ENCODE data around the gene CEP97. TPM values are rescaled to one million over a fixed set of nuclear protein-coding genes. Genes with fewer than 3 reads are reported as not detected.
"Not testable (repeated sequence)": the region's sequence is repeated elsewhere in the genome, so short reads cannot be mapped to it uniquely, and the experiment has no call there.

Gene CEP97
- total RNA-seq: 1 to 10 TPM; 8.5 to 9.2 (median 8.9) TPM

GRCh38 chr3:101724329-101725193 is at the start of gene CEP97:
CEP97 (plus strand) TSS chr3:101724614; CDS start chr3:101724677, 63 bp downstream.
- no peaks in the 10 kb centered on the region for H3K9me3 ChIP-seq
- 0% methylated on average over 23 of the region's 49 CpGs for WGBS
- TF ChIP-seq POLR2AphosphoS5 (IDR thresholded peaks at IDR 0.05) (peak in 2 of 3 donors; percentile 4 to 27), EP300 (IDR thresholded peaks at IDR 0.05) (no peak)
- peaks cover 11% of the 10 kb centered on the region for H3K36me3 ChIP-seq
- peaks cover 20% of the 10 kb centered on the region for H3K4me1 ChIP-seq
- H3K4me3 ChIP-seq: peak within 1 kb of the TSS; percentile 84
- H3K27me3 ChIP-seq: no peaks in the 10 kb centered on the region
- H3K27ac ChIP-seq: peak within 1 kb of the TSS; percentile 68
- peak; percentile 93 to 94 for DNase-seq (ENCODE audit: low spot score in 2 of 2)

GRCh38 chr3:101675709-101676215 is 48.7 kb upstream of the CEP97 start:
- WGBS: 6% methylated on average over 26 of the region's 27 CpGs
- TF ChIP-seq POLR2A (IDR thresholded peaks at IDR 0.05): peak in 1 of 2 donors; percentile 39
- no peak for TF ChIP-seq POLR2AphosphoS5 (IDR thresholded peaks at IDR 0.05)
- TF ChIP-seq CTCF (IDR thresholded peaks at IDR 0.05): no peak
- H3K36me3 ChIP-seq: peaks cover 15% of the 10 kb centered on the region
- no peaks in the 10 kb centered on the region for H3K9me3 ChIP-seq
- no peaks in the 10 kb centered on the region for H3K27me3 ChIP-seq
- peaks cover 36% of the 10 kb centered on the region for H3K4me1 ChIP-seq
- peak overlapping the region; percentile 100 for H3K4me3 ChIP-seq
- H3K27ac ChIP-seq: peak overlapping the region; percentile 99
- DNase-seq (ENCODE audit: low spot score in 2 of 2): peak in 1 of 2 donors; percentile 80

- Histone ChIP-seq H3K27me3 (no peaks in the 10 kb centered on the region), H3K9me3 (no peaks in the 10 kb centered on the region), H3K4me3 (peak overlapping the region; percentile 100), H3K4me1 (peaks cover 36% of the 10 kb centered on the region), H3K27ac (peak overlapping the region; percentile 99), H3K36me3 (peaks cover 19% of the 10 kb centered on the region)
- WGBS: 0% methylated on average over 8 of the region's 57 CpGs
- TF ChIP-seq POLR2A (IDR thresholded peaks at IDR 0.05) (peak in 1 of 2 donors; percentile 20), CTCF (IDR thresholded peaks at IDR 0.05) (peak in 1 of 2 donors; percentile 7), EP300 (IDR thresholded peaks at IDR 0.05) (no peak), POLR2AphosphoS5 (IDR thresholded peaks at IDR 0.05) (peak in 1 of 3 donors; percentile 63)
- DNase-seq (ENCODE audit: low spot score in 2 of 2): peak; percentile 96
Observed at GRCh38 chr3:101676216-101676764, 48.1 kb upstream of the CEP97 start.

GRCh38 chr3:101676765-101677435 is 47.5 kb upstream of the CEP97 start, which contains the start of gene ZBTB11:
ZBTB11 (minus strand) TSS chr3:101677132; CDS start chr3:101676914, 218 bp downstream.
- TF ChIP-seq CTCF (IDR thresholded peaks at IDR 0.05): peak; percentile 33 to 48
- peak in 1 of 2 donors; percentile 67 for TF ChIP-seq POLR2A (IDR thresholded peaks at IDR 0.05)
- peak; percentile 68 to 95 (median 92) for TF ChIP-seq POLR2AphosphoS5 (IDR thresholded peaks at IDR 0.05)
- TF ChIP-seq EP300 (IDR thresholded peaks at IDR 0.05): no peak
- Histone ChIP-seq H3K4me1 (peaks cover 36% of the 10 kb centered on the region), H3K27ac (peak within 1 kb of the TSS; percentile 99), H3K27me3 (no peaks in the 10 kb centered on the region), H3K4me3 (peak within 1 kb of the TSS; percentile 100), H3K36me3 (peaks cover 26% of the 10 kb centered on the region), H3K9me3 (no peaks in the 10 kb centered on the region)
- 0% methylated on average over 32 of the region's 57 CpGs for WGBS
- peak; percentile 100 for DNase-seq (ENCODE audit: low spot score in 2 of 2)

- Histone ChIP-seq H3K4me1 (peaks cover 32% of the 10 kb centered on the region), H3K4me3 (peak overlapping the region; percentile 100), H3K27ac (peak overlapping the region; percentile 99), H3K36me3 (peaks cover 33% of the 10 kb centered on the region), H3K9me3 (no peaks in the 10 kb centered on the region), H3K27me3 (no peaks in the 10 kb centered on the region)
- WGBS: 53% methylated on average over 27 of the region's 29 CpGs
- DNase-seq (ENCODE audit: low spot score in 2 of 2): peak in 1 of 2 donors; percentile 68
- TF ChIP-seq EP300 (IDR thresholded peaks at IDR 0.05) (no peak), POLR2AphosphoS5 (IDR thresholded peaks at IDR 0.05) (no peak), POLR2A (IDR thresholded peaks at IDR 0.05) (no peak), CTCF (IDR thresholded peaks at IDR 0.05) (no peak)
Observed at GRCh38 chr3:101677436-101678286, 46.8 kb upstream of the CEP97 start.

- not testable (repeated sequence) for H3K4me3 ChIP-seq; H3K27ac ChIP-seq; DNase-seq (ENCODE audit: low spot score in 2 of 2); H3K27me3 ChIP-seq; H3K9me3 ChIP-seq
- H3K4me1 ChIP-seq: peaks cover 38% of the 10 kb centered on the region
- peaks cover 43% of the 10 kb centered on the region for H3K36me3 ChIP-seq
- 72% methylated on average over 2 of the region's 2 CpGs for WGBS
Observed at GRCh38 chr3:101678837-101679236, 45.6 kb upstream of the CEP97 start.

Data from suprapubic skin (tissue), 4 donors.